GM21717 (cell line): ENCODE measurements around the gene RSPRY1.

Experiments used
- ATAC-seq: cut with Tn5 transposase; IDR thresholded peaks from one replicate; pipeline ENCODE4 v1.9.1; 2021; ENCODE audit warnings: mild to moderate bottlenecking, moderate library complexity; ENCODE audit not compliant: unreplicated experiment

Gene RSPRY1

GRCh38 chr16:57289391-57290257, 103.5 kb downstream of the RSPRY1 start:
- ATAC-seq: no peak
